Natural killer cell (primary cell): ENCODE measurements around the gene SCGB3A1. TPM values are rescaled to one million over a fixed set of nuclear protein-coding genes. Genes with fewer than 3 reads are reported as not detected.

Experiments
- ATAC-seq, 3 donors: fragments of 150-1000 bp in 2 of 3; fragments of 200-7000 bp in 1 of 3; cut with Tn5 transposase; 1 replicate in 1 of 3; 2 replicates in 2 of 3; pipeline ENCODE4 v1.10.0; 2021; ENCODE audit warnings: mild to moderate bottlenecking in 2 of 3, moderate library complexity in 2 of 3
- DNase-seq, 2 donors: peaks; one replicate each; pipeline versions ENCODE4 v3.0.0 to v3.0.0-alpha.2; 2013 to 2021; ENCODE audit warnings: mixed read lengths in 1 of 2
- H3K27ac ChIP-seq: one replicate; pipeline ENCODE4 v1.5.1; 2013; ENCODE audit warnings: mild to moderate bottlenecking, low read length
- H3K27me3 ChIP-seq: one replicate; pipeline ENCODE4 v1.6.1; 2013; ENCODE audit warnings: low read length; ENCODE audit not compliant: control insufficient read depth, insufficient read depth
- H3K36me3 ChIP-seq: one replicate; pipeline ENCODE4 v1.6.1; 2013; ENCODE audit warnings: low read length; ENCODE audit not compliant: control insufficient read depth, insufficient read depth
- H3K4me1 ChIP-seq: one replicate; pipeline ENCODE4 v1.6.1; 2013; ENCODE audit warnings: low read length; ENCODE audit not compliant: control insufficient read depth, insufficient read depth
- H3K4me3 ChIP-seq: one replicate; pipeline ENCODE4 v1.5.1; 2013; ENCODE audit warnings: low read length
- H3K9me3 ChIP-seq: one replicate; pipeline ENCODE4 v1.6.1; 2013; ENCODE audit warnings: low read length; ENCODE audit not compliant: control insufficient read depth, insufficient read depth
- H3K27ac Mint-ChIP-seq, 2 donors: one replicate each; pipeline ENCODE4 v1.8.0; 2022; ENCODE audit warnings: mild to moderate bottlenecking in 2 of 2, mixed read lengths in 2 of 2, moderate library complexity in 1 of 2
- H3K27me3 Mint-ChIP-seq, 2 donors: one replicate each; pipeline ENCODE4 v1.8.0; 2022; ENCODE audit warnings: low read depth in 2 of 2, mixed read lengths in 2 of 2
- H3K36me3 Mint-ChIP-seq: one replicate; pipeline ENCODE4 v1.8.0; 2022; ENCODE audit warnings: mixed read lengths
- H3K4me1 Mint-ChIP-seq, 2 donors: one replicate each; pipeline ENCODE4 v1.8.0; 2022; ENCODE audit warnings: mixed read lengths in 2 of 2
- H3K4me3 Mint-ChIP-seq: one replicate; pipeline ENCODE4 v1.8.0; 2022; ENCODE audit warnings: mild to moderate bottlenecking, moderate library complexity, mixed read lengths
- H3K9me3 Mint-ChIP-seq, 2 donors: one replicate each; pipeline ENCODE4 v1.8.0; 2022; ENCODE audit warnings: mixed read lengths in 2 of 2
- WGBS: methylation state at CpG from one replicate; pipeline ENCODE4 v1.1.7; 2013; ENCODE audit warnings: missing lambda C conversion rate; ENCODE audit not compliant: insufficient coverage; 5-methylcytosine and 5-hydroxymethylcytosine counted together
- intact Hi-C: fragments of 100-400 bp; cut with micrococcal nuclease; formaldehyde crosslinking; loops from one replicate; pipeline ENCODE4 v1.14.2; 2022
- total RNA-seq, 4 donors: library from RNA; stranded (reverse); fragments of 120-200 nt in 1 of 4; gene quantifications; one replicate each; pipeline versions ENCODE4 v1.2.3 to v1.2.4, GENCODE V29; 2013 to 2022
- TF ChIP-seq, protein P1 (sequence below): fragments of 200-600 bp; IDR thresholded peaks from one replicate; pipeline ENCODE4 v1.8.0; 2022; ENCODE audit warnings: antibody characterized with exemption

SCGB3A1 gene
- total RNA-seq, 3 donors from 2014 or later (not counting 1 experiment from before 2014, with no cell fraction given), result not detected

DNA sequence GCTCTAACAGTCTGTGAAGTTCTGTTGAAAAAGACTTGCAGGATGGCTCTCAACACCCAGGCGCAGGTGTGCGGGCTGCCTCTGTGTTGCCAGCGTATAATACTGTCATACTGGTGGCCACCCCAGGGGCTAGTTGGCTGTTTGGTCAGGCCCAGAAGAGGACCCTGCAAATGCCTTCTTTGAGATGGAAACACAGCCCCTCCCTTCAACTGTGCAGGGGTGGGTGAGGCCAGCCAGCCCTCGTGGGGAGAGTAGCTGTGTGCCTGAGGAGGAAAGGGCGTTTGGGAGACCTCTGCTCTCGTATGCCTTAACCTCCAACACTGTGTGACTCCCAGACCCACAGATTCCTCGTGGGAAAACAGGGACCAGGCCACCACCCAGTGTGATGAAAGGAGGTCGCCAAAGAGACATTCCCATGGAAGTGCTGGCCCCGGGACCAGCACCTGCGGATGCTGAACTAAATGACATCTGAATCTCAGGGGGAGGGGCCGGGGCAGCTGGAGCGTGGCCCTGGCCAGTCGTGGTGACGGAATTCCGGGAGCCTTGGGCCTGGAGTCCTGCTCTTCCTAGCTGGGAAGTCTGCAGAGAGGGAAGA, 11.3 kb upstream of the SCGB3A1 start:
- H3K27me3 Mint-ChIP-seq, result peaks cover 0 to 5% of the 10 kb centered on the region in 2 donors
- intact Hi-C loops, result no loop called here
- H3K27ac ChIP-seq, result no peak overlapping the region

DNA sequence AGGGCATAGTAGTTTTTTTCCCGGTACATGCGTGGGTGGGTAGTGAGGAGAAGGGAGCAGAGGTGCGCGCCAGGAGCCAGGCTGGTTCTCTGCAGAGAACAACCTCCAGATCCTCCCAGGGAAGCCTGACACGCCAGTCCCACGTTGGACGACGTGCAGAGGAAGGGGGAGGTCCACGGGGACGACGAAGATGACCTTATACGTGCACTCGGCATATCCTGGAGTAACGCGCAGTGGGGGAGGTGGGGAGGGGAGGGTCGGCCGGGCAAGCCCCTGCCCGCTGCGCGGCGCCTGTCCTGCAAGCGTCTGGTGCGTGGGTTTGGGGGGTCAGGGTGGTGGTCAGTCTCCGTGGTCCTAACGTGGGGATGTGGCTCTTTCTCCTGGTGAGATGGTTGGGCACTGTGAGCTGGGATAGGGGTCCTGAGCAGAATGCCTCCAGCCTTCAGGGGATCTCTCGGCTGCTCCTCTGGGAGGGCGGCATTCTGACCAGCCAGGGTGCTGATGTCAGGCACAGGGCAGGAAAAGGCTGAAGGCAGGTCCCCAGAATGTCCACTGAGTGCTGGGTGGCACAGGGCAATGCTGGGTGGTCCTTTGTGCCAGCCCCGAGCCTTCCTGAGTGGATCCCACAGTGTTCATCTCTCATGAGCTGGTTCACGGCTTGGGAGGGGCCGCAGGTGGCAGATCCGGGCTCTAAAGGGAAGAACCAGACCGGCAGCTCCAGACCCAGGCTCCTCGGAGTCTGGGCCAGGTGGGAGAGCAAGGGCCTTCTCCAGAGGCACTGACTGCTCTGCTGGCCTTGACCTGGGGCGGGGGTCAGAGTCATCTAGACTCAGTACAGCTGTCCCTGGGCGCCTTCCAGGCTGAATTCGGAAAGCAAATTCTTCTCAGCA, 10.5 kb upstream of the SCGB3A1 start:
- peaks cover 0 to 5% of the 10 kb centered on the region in 2 donors for H3K27me3 Mint-ChIP-seq
- no peaks in the 10 kb centered on the region for H3K36me3 Mint-ChIP-seq
- Histone ChIP-seq H3K9me3 (no peaks in the 10 kb centered on the region), H3K4me3 (no peak overlapping the region), H3K36me3 (no peaks in the 10 kb centered on the region), H3K27ac (no peak overlapping the region), H3K4me1 (peaks cover 7% of the 10 kb centered on the region), H3K27me3 (no peaks in the 10 kb centered on the region)
- TF ChIP-seq, protein P1, sequence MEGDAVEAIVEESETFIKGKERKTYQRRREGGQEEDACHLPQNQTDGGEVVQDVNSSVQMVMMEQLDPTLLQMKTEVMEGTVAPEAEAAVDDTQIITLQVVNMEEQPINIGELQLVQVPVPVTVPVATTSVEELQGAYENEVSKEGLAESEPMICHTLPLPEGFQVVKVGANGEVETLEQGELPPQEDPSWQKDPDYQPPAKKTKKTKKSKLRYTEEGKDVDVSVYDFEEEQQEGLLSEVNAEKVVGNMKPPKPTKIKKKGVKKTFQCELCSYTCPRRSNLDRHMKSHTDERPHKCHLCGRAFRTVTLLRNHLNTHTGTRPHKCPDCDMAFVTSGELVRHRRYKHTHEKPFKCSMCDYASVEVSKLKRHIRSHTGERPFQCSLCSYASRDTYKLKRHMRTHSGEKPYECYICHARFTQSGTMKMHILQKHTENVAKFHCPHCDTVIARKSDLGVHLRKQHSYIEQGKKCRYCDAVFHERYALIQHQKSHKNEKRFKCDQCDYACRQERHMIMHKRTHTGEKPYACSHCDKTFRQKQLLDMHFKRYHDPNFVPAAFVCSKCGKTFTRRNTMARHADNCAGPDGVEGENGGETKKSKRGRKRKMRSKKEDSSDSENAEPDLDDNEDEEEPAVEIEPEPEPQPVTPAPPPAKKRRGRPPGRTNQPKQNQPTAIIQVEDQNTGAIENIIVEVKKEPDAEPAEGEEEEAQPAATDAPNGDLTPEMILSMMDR, result no peak
- DNase-seq (no peak), ATAC-seq (no peak)
- H3K4me1 Mint-ChIP-seq, result peaks cover 6 to 7% of the 10 kb centered on the region in 2 donors
- 92% methylated on average over 36 of the region's 36 CpGs for WGBS
- no peak overlapping the region for H3K27ac Mint-ChIP-seq
- intact Hi-C loops, result no loop called here
- H3K9me3 Mint-ChIP-seq, result no peaks in the 10 kb centered on the region
- no peak overlapping the region for H3K4me3 Mint-ChIP-seq

More for the DNA sequence above, 11.3 kb upstream of the SCGB3A1 start:
- DNase-seq (no peak), ATAC-seq (no peak)
- no peak overlapping the region for H3K4me3 ChIP-seq
- peaks cover 7% of the 10 kb centered on the region for H3K4me1 ChIP-seq
- no peaks in the 10 kb centered on the region for H3K36me3 Mint-ChIP-seq
- H3K36me3 ChIP-seq, result no peaks in the 10 kb centered on the region
- H3K27me3 ChIP-seq, result no peaks in the 10 kb centered on the region
- H3K9me3 Mint-ChIP-seq, result no peaks in the 10 kb centered on the region
- 88% methylated on average over 13 of the region's 15 CpGs for WGBS
- H3K4me1 Mint-ChIP-seq, result peaks cover 6 to 7% of the 10 kb centered on the region in 2 donors
- no peak overlapping the region for H3K27ac Mint-ChIP-seq
- H3K4me3 Mint-ChIP-seq, result no peak overlapping the region
- TF ChIP-seq, protein P1, result no peak
- no peaks in the 10 kb centered on the region for H3K9me3 ChIP-seq

DNA sequence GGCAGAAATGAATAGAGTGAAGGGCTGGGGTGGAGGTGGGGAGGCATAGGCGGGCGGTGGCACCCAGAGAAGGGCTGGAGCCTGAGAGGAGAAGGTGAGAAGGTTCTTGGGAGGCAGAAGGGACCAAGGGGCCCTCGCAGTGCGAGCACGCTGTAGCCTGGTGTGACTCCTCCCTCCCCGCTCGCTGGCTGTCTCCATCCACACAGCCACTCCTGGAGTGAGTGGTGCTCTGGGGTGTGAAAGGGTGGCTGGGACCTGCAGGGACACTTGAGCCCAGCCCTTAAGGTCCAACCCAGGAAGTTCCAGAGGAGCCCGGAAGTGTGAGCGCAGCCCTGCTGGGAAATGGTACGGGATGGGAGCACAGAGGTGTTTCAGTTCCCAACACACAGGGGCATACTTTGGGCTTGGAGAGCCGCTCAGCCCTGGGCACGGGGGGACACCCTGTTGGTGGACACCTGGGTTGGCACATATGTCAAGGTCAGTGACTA, 9.3 kb upstream of the SCGB3A1 start:
- no peaks in the 10 kb centered on the region for H3K4me1 ChIP-seq
- ATAC-seq (no peak), DNase-seq (no peak)
- H3K4me3 Mint-ChIP-seq, result no peak overlapping the region
- TF ChIP-seq, protein P1, result no peak
- no peaks in the 10 kb centered on the region for H3K36me3 Mint-ChIP-seq
- no peak overlapping the region for H3K4me3 ChIP-seq
- intact Hi-C loops, result no loop called here
- no peaks in the 10 kb centered on the region for H3K9me3 ChIP-seq
- H3K4me1 Mint-ChIP-seq, result no peaks in the 10 kb centered on the region
- peaks cover 0 to 5% of the 10 kb centered on the region in 2 donors for H3K27me3 Mint-ChIP-seq
- H3K27ac Mint-ChIP-seq, result no peak overlapping the region
- H3K27me3 ChIP-seq, result no peaks in the 10 kb centered on the region
- no peaks in the 10 kb centered on the region for H3K9me3 Mint-ChIP-seq
- WGBS, result 97% methylated on average over 12 of the region's 12 CpGs
- no peaks in the 10 kb centered on the region for H3K36me3 ChIP-seq
- no peak overlapping the region for H3K27ac ChIP-seq
